HCT116 (cell line): Measurements from ENCODE around the gene CRACDL.

ENCODE experiments used
- CTCF ChIP-seq, 3 experiments: fragments of 200-600 bp in 1 of 3; sonication (generic) in 1 of 3; IDR thresholded peaks in 2 of 3; conservative IDR thresholded peaks in 1 of 3; 2 replicates each; pipeline ENCODE4 v1.5.1; 2012 to 2017; ENCODE audit warnings: low read depth in 2 of 3, low read length in 2 of 3, antibody characterized with exemption in 1 of 3, borderline replicate concordance in 1 of 3, control low read depth in 1 of 3, mild to moderate bottlenecking in 1 of 3, mixed read lengths in 1 of 3, mixed run types in 1 of 3, moderate library complexity in 1 of 3; ENCODE audit not compliant: insufficient read depth in 1 of 3
- EZH2phosphoT487 ChIP-seq: fragments of 200-600 bp; IDR thresholded peaks from 2 replicates; pipeline ENCODE4 v1.6.1; 2018; ENCODE audit warnings: antibody characterized with exemption, borderline replicate concordance
- POLR2A ChIP-seq: IDR thresholded peaks from 2 replicates; pipeline ENCODE4 v1.7.0; 2011; ENCODE audit warnings: borderline replicate concordance; ENCODE audit not compliant: insufficient read depth, insufficient read length; ENCODE audit errors: extremely low read depth
- POLR2AphosphoS5 ChIP-seq: IDR thresholded peaks from 2 replicates; pipeline ENCODE4 v1.6.1; 2011; ENCODE audit warnings: mild to moderate bottlenecking, low read depth, low read length, moderate library complexity
- RAD21 ChIP-seq: IDR thresholded peaks from 2 replicates; pipeline ENCODE4 v1.6.1; 2012; ENCODE audit warnings: low read depth, mild to moderate bottlenecking

GRCh38 chr2:98882971-98883779 lies 52.9 kb downstream of the CRACDL start:
- TF ChIP-seq CTCF (IDR thresholded peaks at IDR 0.05 in 2 of 3, conservative IDR thresholded peaks at IDR 0.05 in 1 of 3; ENCODE audit: borderline replicate concordance in 1 of 3, insufficient read depth in 1 of 3, low read depth in 2 of 3, low read length in 2 of 3) (no peak), RAD21 (no peak), POLR2AphosphoS5 (no peak), POLR2A (no peak), EZH2phosphoT487 (no peak)
